ENCODE results near the gene SCAP.
"Not testable (repeated sequence)": the region's sequence is repeated elsewhere in the genome, so short reads cannot be mapped to it uniquely, and the experiment has no call there.

SCAP gene

DNA sequence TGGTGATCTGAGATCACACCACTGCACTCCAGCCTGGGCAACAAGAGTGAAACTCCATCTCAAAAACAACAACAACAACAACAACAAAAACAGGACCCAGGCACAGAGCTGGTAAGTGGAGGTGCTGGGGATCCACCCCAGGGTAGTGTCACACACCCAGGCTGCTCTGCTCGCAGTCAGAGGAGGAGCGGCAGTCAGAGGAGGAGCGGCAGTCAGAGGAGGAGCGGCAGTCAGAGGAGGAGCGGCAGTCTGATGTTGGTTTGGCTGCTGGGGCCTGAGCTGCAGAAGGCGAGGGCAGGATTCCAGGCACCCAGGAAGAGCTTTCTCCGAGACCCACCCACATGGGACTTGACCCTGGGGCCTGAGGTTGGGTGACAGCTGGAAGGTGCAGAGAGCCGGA is 105.7 kb downstream of the SCAP start:
- not testable (repeated sequence) for DNase-seq (ENCODE audit: extremely low read depth in 1 of 2, low read depth in 1 of 2)

DNA sequence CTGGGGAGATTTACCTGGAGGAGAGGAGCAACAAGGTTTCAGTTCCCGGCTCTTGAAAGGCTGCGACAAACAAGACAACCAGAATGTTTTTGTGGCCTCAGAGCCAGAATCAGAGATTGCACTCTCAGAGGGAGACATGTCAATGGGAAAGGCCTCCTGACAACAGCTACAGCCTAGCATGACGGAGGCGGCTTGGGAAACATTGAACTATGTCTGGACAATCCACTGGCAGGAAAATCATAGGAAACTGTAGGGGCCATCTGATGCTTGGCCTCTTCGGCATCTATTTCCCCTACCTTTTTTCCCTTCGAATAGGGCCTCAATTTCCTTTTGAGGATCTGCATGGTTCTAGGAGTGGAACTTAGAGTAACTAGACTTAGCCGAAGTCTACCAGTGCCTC is 108.1 kb downstream of the SCAP start:
- no peak for DNase-seq (ENCODE audit: extremely low read depth in 1 of 2, low read depth in 1 of 2)

DNA sequence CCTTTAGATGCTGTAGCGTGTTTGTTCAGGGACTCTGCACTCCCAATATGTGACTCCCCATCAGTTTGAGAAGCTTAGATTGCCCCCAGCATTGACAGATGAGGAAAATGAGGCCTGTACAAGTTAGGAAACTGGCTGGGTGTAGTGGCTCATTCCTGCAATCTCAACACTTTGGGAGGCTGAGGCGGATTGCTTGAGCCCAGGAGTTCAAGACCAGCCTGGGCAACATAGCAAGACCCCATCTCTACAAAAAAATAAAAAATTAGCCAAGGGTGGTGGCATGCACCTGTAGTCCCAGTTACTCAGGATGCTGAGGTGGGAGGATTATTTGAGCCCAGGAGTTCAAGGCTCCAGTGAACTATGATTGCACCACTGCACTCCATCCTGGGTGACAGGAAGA is 108.9 kb downstream of the SCAP start:
- no peak for DNase-seq (ENCODE audit: extremely low read depth in 1 of 2, low read depth in 1 of 2)

DNA sequence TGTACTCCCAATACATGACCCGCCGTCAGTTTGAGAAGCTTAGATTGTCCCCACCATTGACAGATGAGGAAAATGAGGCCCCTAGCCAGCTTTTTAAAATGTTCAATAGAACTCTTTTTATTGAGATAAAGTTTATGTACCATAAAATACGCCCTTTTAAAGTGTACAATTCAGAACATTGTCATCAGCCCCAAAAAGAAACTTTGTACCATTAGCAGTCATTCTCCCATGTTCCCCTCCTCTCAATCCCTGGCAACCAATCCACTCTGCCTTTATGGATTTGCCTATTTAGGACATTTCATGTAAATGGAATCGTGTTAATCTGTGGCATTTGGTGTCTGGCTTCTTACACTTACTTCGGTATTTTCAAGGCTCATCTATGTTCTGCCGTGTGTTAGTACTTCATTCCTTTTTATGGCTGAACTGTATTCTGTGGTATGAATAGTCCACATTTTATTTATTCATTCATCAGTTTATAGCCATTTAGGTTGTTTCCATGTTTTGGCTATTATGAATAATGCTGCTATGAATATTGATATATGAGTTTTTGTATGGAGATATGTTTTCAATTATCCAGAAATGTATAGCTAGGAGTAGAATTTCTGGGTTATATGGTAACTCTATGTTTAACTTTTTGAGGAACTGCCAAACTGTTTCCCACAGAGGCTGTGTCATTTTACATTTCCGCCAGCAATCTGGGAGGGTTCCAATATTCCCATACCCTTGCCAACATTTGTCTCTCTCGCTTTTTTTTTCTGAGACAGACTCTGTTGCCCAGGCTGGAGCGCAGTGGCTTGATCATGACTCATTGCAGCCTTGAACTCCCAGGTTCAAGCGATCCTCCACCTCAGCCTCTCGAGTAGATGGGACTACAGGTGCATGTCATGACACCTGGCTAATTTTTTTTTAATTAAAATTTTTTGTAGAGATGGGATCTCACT is 110.3 kb downstream of the SCAP start:
- no peak for DNase-seq (ENCODE audit: extremely low read depth in 1 of 2, low read depth in 1 of 2)
